ENCODE data around the gene MPRIP. TPM values are rescaled to one million over a fixed set of nuclear protein-coding genes. Genes with fewer than 3 reads are reported as not detected.

Gene MPRIP
- total and polyA plus RNA-seq, 2 of the 13 experiments (the other 11 are each of a cell fraction or from before 2014, with no cell fraction given) = 50.2 to 52.4 TPM

DNA sequence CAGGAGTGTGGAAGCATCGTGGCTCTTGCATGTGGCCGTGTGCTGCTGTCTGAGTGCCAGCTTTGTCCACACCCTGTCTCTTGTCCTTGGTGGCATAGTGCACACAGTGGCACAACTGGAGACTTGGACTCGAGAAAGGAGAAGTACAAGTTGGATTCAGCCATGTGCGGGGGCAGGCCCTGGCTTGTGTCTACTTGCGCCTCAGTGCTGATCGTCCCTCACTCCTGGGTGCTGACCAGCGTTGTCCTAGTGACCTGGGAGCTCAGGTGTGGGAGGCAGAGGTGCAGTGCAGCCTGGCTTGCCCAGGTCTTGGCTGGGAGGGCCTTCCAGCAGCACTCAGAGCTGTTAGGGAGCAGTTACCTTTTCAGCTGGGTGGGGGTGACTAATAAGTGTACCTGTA, 20.6 kb downstream of the MPRIP start (continued):
- TF ChIP-seq CC2D1A (CRISPR knock-in tag; IDR thresholded peaks at IDR 0.05) = no peak
- no peak for TF ChIP-seq ZNF780A (CRISPR knock-in tag; IDR thresholded peaks at IDR 0.05)

DNA sequence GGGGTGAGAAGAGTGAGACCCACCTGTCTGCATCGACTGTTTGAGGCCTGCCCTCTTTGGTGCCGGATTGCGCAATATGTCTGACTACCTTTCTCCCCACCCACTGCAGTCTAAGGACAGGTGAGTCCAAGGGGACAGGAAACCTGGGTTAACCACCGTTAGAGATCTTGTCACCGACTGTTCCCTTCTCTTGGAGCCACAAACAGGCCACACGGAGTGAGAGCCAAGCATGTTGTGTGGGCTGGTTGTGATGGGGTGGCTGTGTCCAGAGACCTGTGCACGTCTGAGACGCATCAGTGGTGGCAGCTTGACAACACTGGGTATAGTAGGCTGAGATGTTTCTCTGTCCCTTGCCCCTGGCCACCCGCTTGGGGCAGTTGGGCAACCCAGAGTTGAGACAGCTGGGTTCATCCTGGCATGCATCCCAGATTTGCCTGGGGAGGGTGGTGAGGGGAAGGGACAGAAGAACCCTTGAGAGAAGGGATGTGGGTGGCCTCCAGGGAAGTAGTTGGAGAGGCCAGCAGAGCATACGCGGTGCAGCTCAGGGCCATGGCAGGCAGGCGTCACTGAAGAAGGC, 21.4 kb downstream of the MPRIP start:
- Histone ChIP-seq H3K9ac (ENCODE audit: insufficient read depth, low read depth, low read length) (no peak overlapping the region), H3K4me2 (ENCODE audit: low read depth, low read length) (no peak overlapping the region), H4K20me1 (ENCODE audit: insufficient read depth, low read length) (no peaks in the 10 kb centered on the region; the same call in 1 of the 2 replicates), H3K4me1 (ENCODE audit: insufficient read depth, low read length) (0 out of 2 replicates have a peak, but pooled peaks cover 7% of the 10 kb centered on the region), H2AFZ (ENCODE audit: low read length) (no peak overlapping the region), H3K9me3 (ENCODE audit: low read length) (no peaks in the 10 kb centered on the region), H3K27me3 (ENCODE audit: control insufficient read depth in 1 of 2, insufficient read depth in 2 of 2, low read length in 2 of 2) (no peaks in the 10 kb centered on the region), H3K36me3 (replicated peaks in 1 of 2; ENCODE audit: control insufficient read depth in 1 of 2, insufficient read depth in 2 of 2, low read length in 2 of 2) (peaks cover 0 to 3% of the 10 kb centered on the region in 2 experiments; a peak in 2 of 5 replicates), H3K27ac (ENCODE audit: extremely low read length, insufficient read depth, low read length) (no peak overlapping the region), H3K79me2 (ENCODE audit: insufficient read depth, low read length) (peaks cover 35% of the 10 kb centered on the region), H3K4me3 (replicated peaks in 1 of 3; ENCODE audit: insufficient read depth in 1 of 3, low read depth in 2 of 3, low read length in 3 of 3) (no peak overlapping the region)
- FAIRE-seq (no peak), ATAC-seq (no peak), DNase-seq (ENCODE audit: low spot score) (no peak)
- ChIA-PET POLR2A (no interaction called here), CTCF (ENCODE audit: low intra/inter-chr PET ratio, low total read pairs) (no interaction called here)
- in situ Hi-C loops (cut with HindIII; ENCODE audit: extremely low pct_ligation_motif_present, low pct_unique_long_range_greater_than_20kb) = no loop called here
- no TSS peak for BruUV-seq (replicated peaks)
- intact Hi-C loops (cut with micrococcal nuclease; ENCODE audit: unreplicated experiment) = no loop called here
- WGBS (ENCODE audit: low lambda C conversion rate) = 94% methylated on average over 11 of the region's 12 CpGs
- no peak for TF ChIP-seq SYNCRIP (IDR thresholded peaks at IDR 0.05; ENCODE audit: insufficient read depth, low read depth, low read length)
- peak; percentile 82 for TF ChIP-seq CEBPG (CRISPR knock-in tag; IDR thresholded peaks at IDR 0.05)
- peak; percentile 96 for TF ChIP-seq CEBPB (IDR thresholded peaks at IDR 0.05; ENCODE audit: borderline replicate concordance, low read depth, low read length)

DNA sequence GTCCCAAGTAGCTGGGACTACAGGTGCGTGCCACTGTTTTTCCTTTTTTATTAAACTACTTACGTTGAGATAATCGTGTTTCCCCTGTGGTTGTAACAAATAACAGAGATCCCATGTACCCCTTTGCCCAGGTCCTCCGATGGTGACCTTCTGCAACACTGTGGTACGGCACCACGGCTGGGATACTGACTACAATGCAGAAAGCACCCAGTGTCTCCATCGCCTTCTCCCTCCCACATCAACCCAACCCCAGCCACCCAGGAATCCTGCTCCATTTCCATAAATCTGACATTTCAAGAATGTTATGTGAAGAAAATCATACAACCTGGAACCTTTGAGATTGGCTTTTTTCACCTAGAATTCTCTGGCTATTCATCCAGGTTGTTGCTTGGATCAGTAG, 22.1 kb downstream of the MPRIP start:
- intact Hi-C loops (cut with micrococcal nuclease; ENCODE audit: unreplicated experiment) = no loop called here
- WGBS (ENCODE audit: low lambda C conversion rate) = 97% methylated on average over 7 of the region's 7 CpGs
- POLR2A ChIA-PET = no interaction called here
- TF ChIP-seq HNRNPUL1 (IDR thresholded peaks at IDR 0.05; ENCODE audit: low read depth, low read length) (no peak), FOXK1 (CRISPR knock-in tag; IDR thresholded peaks at IDR 0.05; ENCODE audit: borderline replicate concordance, low read depth) (no peak), CC2D1A (CRISPR knock-in tag; IDR thresholded peaks at IDR 0.05) (no peak), YEATS2 (CRISPR knock-in tag; IDR thresholded peaks at IDR 0.05; ENCODE audit: borderline replicate concordance) (no peak), RARA (CRISPR knock-in tag; IDR thresholded peaks at IDR 0.05) (no peak), ZNF225 (CRISPR knock-in tag; IDR thresholded peaks at IDR 0.05) (no peak), PPARG (CRISPR knock-in tag; conservative IDR thresholded peaks at IDR 0.05) (no peak), KLF6 (CRISPR knock-in tag; IDR thresholded peaks at IDR 0.05) (no peak), HOXA7 (CRISPR knock-in tag; IDR thresholded peaks at IDR 0.05) (no peak), SYNCRIP (IDR thresholded peaks at IDR 0.05; ENCODE audit: insufficient read depth, low read depth, low read length) (no peak), ELF4 (CRISPR knock-in tag; IDR thresholded peaks at IDR 0.05; ENCODE audit: borderline replicate concordance) (no peak), MBNL3 (CRISPR knock-in tag; conservative IDR thresholded peaks at IDR 0.05) (no peak), ZSCAN25 (CRISPR knock-in tag; IDR thresholded peaks at IDR 0.05) (no peak)
- TF ChIP-seq, protein P1, sequence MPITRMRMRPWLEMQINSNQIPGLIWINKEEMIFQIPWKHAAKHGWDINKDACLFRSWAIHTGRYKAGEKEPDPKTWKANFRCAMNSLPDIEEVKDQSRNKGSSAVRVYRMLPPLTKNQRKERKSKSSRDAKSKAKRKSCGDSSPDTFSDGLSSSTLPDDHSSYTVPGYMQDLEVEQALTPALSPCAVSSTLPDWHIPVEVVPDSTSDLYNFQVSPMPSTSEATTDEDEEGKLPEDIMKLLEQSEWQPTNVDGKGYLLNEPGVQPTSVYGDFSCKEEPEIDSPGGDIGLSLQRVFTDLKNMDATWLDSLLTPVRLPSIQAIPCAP (CRISPR knock-in tag; IDR thresholded peaks at IDR 0.05; ENCODE audit: low read depth) = no peak

More for the DNA sequence above, 22.1 kb downstream of the MPRIP start:
- H3K4me2 ChIP-seq (ENCODE audit: low read depth, low read length) = no peak overlapping the region
- 0 out of 2 replicates have a peak, but pooled peaks cover 7% of the 10 kb centered on the region for H3K4me1 ChIP-seq (ENCODE audit: insufficient read depth, low read length)
- DNase-seq (ENCODE audit: low spot score) (no peak), ATAC-seq (no peak), FAIRE-seq (no peak)
- no peak overlapping the region for H3K9ac ChIP-seq (ENCODE audit: insufficient read depth, low read depth, low read length)
- H3K27ac ChIP-seq (ENCODE audit: extremely low read length, insufficient read depth, low read length) = no peak overlapping the region
- no peak overlapping the region for H2AFZ ChIP-seq (ENCODE audit: low read length)
- peaks cover 0 to 2% of the 10 kb centered on the region in 2 experiments; a peak in 2 of 5 replicates for H3K36me3 ChIP-seq (replicated peaks in 1 of 2; ENCODE audit: control insufficient read depth in 1 of 2, insufficient read depth in 2 of 2, low read length in 2 of 2)
- H3K79me2 ChIP-seq (ENCODE audit: insufficient read depth, low read length) = peaks cover 42% of the 10 kb centered on the region
- H4K20me1 ChIP-seq (ENCODE audit: insufficient read depth, low read length) = no peaks in the 10 kb centered on the region; the same call in 1 of the 2 replicates
- no peaks in the 10 kb centered on the region for H3K9me3 ChIP-seq (ENCODE audit: low read length)
- no TSS peak for BruUV-seq (replicated peaks)
- CTCF ChIA-PET (ENCODE audit: low intra/inter-chr PET ratio, low total read pairs) = no interaction called here
- in situ Hi-C loops (cut with HindIII; ENCODE audit: extremely low pct_ligation_motif_present, low pct_unique_long_range_greater_than_20kb) = no loop called here
- H3K4me3 ChIP-seq (replicated peaks in 1 of 3; ENCODE audit: insufficient read depth in 1 of 3, low read depth in 2 of 3, low read length in 3 of 3) = no peak overlapping the region
- H3K27me3 ChIP-seq (ENCODE audit: control insufficient read depth in 1 of 2, insufficient read depth in 2 of 2, low read length in 2 of 2) = no peaks in the 10 kb centered on the region
